ENCODE data around the gene LAMA1.

DNA sequence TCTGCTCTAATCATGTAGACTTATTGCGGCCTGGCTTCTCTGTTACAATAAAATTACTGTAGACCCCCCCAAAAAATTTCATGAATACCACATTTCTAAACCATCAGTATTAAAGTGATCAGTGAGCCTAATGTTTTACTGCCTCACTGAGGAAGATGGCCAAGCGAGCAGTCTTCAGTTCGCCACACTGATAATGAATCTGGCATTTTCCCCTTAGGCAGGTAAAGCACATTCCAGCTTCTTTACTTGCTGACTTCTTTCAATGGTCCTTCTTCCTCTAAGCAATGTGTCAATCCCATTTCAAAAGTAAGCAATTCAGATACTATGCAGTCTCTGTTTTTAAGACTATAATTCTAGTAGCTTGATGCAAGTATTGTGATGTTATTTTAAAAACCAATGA lies 137.6 kb downstream of the LAMA1 start:
- TF ChIP-seq CTCF (IDR thresholded peaks at IDR 0.05; ENCODE audit: extremely low read depth in 1 of 2, insufficient read depth in 1 of 2, low read depth in 1 of 2, low read length in 2 of 2) = no peak
- TF ChIP-seq EZH2 (IDR thresholded peaks at IDR 0.05; ENCODE audit: borderline replicate concordance, low read depth, low read length, severe bottlenecking) = no peak
- TF ChIP-seq POLR2A (IDR thresholded peaks at IDR 0.05; ENCODE audit: low read depth, low read length) = no peak
- TF ChIP-seq POLR2AphosphoS5 (IDR thresholded peaks at IDR 0.05; ENCODE audit: insufficient read depth, low read depth, low read length) = no peak
- TF ChIP-seq JUN (IDR thresholded peaks at IDR 0.05; ENCODE audit: borderline replicate concordance, insufficient read depth, insufficient read length, low read depth) = no peak
- no peak for TF ChIP-seq FOS (IDR thresholded peaks at IDR 0.05; ENCODE audit: borderline replicate concordance, insufficient read depth, low read length)

Measured in endothelial cell of umbilical vein (primary cell).